IPS-18a (cell line): Measurements from ENCODE around the gene CUX1.
"Not testable (repeated sequence)": the region's sequence is repeated elsewhere in the genome, so short reads cannot be mapped to it uniquely, and the experiment has no call there.

Experiments used
- H3K27ac ChIP-seq: one replicate; pipeline ENCODE4 v1.5.1; 2013; ENCODE audit warnings: low read length
- H3K27me3 ChIP-seq: one replicate; pipeline ENCODE4 v1.6.1; 2013; ENCODE audit warnings: mild to moderate bottlenecking, low read length; ENCODE audit not compliant: control insufficient read depth, insufficient read depth
- H3K36me3 ChIP-seq: one replicate; pipeline ENCODE4 v1.6.1; 2013; ENCODE audit warnings: low read depth, low read length; ENCODE audit not compliant: control insufficient read depth
- H3K4me1 ChIP-seq: one replicate; pipeline ENCODE4 v1.6.1; 2013; ENCODE audit warnings: low read depth, low read length; ENCODE audit not compliant: control insufficient read depth
- H3K4me3 ChIP-seq: one replicate; pipeline ENCODE4 v1.5.1; 2013; ENCODE audit warnings: low read length
- H3K9ac ChIP-seq: one replicate; pipeline ENCODE4 v1.6.1; 2013; ENCODE audit warnings: mild to moderate bottlenecking, low read length, moderate library complexity
- H3K9me3 ChIP-seq: one replicate; pipeline ENCODE4 v1.6.1; 2013; ENCODE audit warnings: low read depth, low read length; ENCODE audit not compliant: control insufficient read depth

Gene CUX1

GRCh38 chr7:102228935-102229334 lies 411.5 kb downstream of the CUX1 start:
- Histone ChIP-seq H3K9me3 (no peaks in the 10 kb centered on the region), H3K4me3 (no peak overlapping the region), H3K27ac (no peak overlapping the region), H3K27me3 (no peaks in the 10 kb centered on the region), H3K9ac (no peak overlapping the region), H3K4me1 (no peaks in the 10 kb centered on the region), H3K36me3 (peaks cover 15% of the 10 kb centered on the region)

- not testable (repeated sequence) for H3K9me3 ChIP-seq, H3K4me1 ChIP-seq, H3K4me3 ChIP-seq, H3K27ac ChIP-seq, H3K9ac ChIP-seq, H3K27me3 ChIP-seq
- H3K36me3 ChIP-seq = peaks cover 24% of the 10 kb centered on the region
Measured at GRCh38 chr7:102230162-102230561, 412.7 kb downstream of the CUX1 start.

- H3K36me3 ChIP-seq = peaks cover 24% of the 10 kb centered on the region
- H3K9ac ChIP-seq = no peak overlapping the region
- H3K4me1 ChIP-seq = no peaks in the 10 kb centered on the region
- H3K27ac ChIP-seq = no peak overlapping the region
- H3K4me3 ChIP-seq = no peak overlapping the region
- H3K9me3 ChIP-seq = no peaks in the 10 kb centered on the region
- no peaks in the 10 kb centered on the region for H3K27me3 ChIP-seq
Measured at GRCh38 chr7:102230593-102230992, 413.2 kb downstream of the CUX1 start.

DNA sequence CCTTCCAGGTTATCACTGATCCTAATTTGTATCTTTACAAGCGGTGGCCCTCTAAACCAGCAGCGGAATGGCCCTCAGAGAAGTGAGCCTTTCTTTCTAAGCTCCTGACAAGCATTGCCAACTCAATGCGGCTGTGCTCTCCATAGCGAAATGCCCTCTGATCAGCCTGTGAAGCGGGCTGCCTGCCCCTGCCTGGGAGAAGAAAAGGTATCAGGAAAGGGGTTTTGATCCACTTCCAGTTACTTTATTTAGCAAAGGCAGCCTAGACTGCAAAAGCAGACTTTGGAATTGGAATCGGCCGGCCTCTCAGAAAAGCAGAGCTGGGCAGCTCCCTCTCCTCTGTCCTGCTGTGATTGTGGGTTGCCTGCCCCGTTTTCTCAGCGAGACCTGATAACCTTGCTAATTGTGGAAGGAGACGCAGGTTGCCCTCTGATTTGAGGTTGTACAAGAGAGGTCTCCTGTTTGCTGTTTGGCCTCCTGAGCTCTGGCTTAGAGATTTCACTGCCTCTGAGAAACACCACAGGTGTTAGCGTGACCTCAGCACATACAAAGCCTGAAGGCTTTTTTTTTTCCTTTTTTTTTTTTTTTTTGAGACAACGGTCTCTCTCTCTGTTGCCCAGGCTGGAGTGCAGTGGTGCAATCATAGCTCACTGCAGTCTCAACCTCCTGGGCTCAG lies 415.3 kb downstream of the CUX1 start:
- Histone ChIP-seq H3K27ac (no peak overlapping the region), H3K9ac (no peak overlapping the region), H3K4me1 (no peaks in the 10 kb centered on the region), H3K27me3 (no peaks in the 10 kb centered on the region), H3K4me3 (no peak overlapping the region), H3K9me3 (no peaks in the 10 kb centered on the region), H3K36me3 (peaks cover 21% of the 10 kb centered on the region)

- Histone ChIP-seq H3K27me3 (no peaks in the 10 kb centered on the region), H3K4me1 (no peaks in the 10 kb centered on the region), H3K9ac (no peak overlapping the region), H3K9me3 (no peaks in the 10 kb centered on the region), H3K27ac (no peak overlapping the region), H3K4me3 (no peak overlapping the region), H3K36me3 (peaks cover 11% of the 10 kb centered on the region)
Measured at GRCh38 chr7:102234131-102234530, 416.7 kb downstream of the CUX1 start.

DNA sequence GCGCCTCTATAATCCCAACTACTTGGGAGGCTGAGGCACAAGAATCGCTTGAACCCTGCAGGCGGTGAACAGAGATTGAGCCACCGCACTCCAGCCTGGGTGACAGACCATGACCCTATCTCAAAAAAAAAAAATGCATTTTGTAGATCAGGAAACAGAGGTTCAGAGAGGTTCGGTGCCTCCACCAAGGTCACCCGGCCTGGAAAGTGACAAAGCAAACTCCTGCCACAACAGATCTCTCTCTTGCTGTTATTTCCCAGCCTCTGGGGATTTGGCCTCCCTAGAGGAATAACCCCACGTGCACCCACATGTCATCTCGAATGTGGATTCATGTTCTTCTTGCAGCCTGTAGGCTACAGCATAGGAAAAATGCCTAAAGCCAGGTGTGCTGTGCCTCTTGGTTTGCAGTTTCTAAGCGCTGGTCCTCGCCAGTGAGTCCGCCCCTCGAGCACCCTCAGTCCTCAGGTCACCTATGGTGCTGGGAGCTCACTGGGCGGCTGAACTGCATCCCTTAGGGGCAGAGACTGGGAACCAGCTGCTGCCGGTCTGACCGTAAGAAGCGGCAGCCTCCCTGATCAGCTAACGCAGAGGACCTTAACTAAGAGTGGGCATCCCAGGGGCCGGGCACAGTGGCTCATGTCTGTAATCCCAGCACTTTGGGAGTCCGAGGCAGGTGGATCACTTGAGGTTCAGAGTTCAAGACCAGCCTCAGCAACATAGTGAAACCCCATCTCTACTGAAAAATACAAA lies 417.6 kb downstream of the CUX1 start:
- Histone ChIP-seq H3K4me3 (no peak overlapping the region), H3K27ac (no peak overlapping the region), H3K27me3 (no peaks in the 10 kb centered on the region), H3K36me3 (peaks cover 11% of the 10 kb centered on the region), H3K4me1 (no peaks in the 10 kb centered on the region), H3K9me3 (no peaks in the 10 kb centered on the region), H3K9ac (no peak overlapping the region)

DNA sequence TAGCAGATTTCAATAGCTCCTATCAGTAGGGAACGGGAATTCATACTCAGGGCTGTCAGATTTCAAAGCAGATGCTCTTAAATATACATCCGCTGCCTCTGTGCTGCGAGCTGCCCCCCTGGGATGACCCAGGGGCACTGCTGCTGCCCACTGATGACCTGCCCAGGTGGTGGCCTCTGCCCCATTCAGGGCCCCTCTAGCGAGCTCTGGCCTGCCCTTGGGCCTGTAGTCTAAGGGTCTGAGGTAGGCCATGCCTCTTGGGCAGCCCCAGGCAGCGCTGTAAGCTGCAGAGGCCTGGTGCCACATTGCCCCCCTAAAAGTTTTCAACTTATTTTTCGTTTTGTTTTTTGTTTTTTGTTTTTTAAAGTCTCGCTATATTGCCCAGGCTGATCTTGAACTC lies 418.7 kb downstream of the CUX1 start:
- H3K9ac ChIP-seq = no peak overlapping the region
- H3K36me3 ChIP-seq = peaks cover 16% of the 10 kb centered on the region
- no peaks in the 10 kb centered on the region for H3K27me3 ChIP-seq

GRCh38 chr7:102236592-102237287 lies 419.3 kb downstream of the CUX1 start:
- no peak overlapping the region for H3K9ac ChIP-seq
- H3K4me3 ChIP-seq = no peak overlapping the region
- no peak overlapping the region for H3K27ac ChIP-seq
- H3K27me3 ChIP-seq = no peaks in the 10 kb centered on the region
- no peaks in the 10 kb centered on the region for H3K4me1 ChIP-seq
- no peaks in the 10 kb centered on the region for H3K9me3 ChIP-seq
- H3K36me3 ChIP-seq = peaks cover 16% of the 10 kb centered on the region

More for the DNA sequence above, 418.7 kb downstream of the CUX1 start:
- Histone ChIP-seq H3K9me3 (no peaks in the 10 kb centered on the region), H3K4me3 (no peak overlapping the region), H3K4me1 (no peaks in the 10 kb centered on the region), H3K27ac (no peak overlapping the region)

GRCh38 chr7:102239206-102239820 lies 421.9 kb downstream of the CUX1 start:
- H3K4me1 ChIP-seq = no peaks in the 10 kb centered on the region
- H3K27ac ChIP-seq = no peak overlapping the region
- no peaks in the 10 kb centered on the region for H3K9me3 ChIP-seq
- peaks cover 15% of the 10 kb centered on the region for H3K36me3 ChIP-seq
- H3K9ac ChIP-seq = no peak overlapping the region
- no peaks in the 10 kb centered on the region for H3K27me3 ChIP-seq
- no peak overlapping the region for H3K4me3 ChIP-seq

DNA sequence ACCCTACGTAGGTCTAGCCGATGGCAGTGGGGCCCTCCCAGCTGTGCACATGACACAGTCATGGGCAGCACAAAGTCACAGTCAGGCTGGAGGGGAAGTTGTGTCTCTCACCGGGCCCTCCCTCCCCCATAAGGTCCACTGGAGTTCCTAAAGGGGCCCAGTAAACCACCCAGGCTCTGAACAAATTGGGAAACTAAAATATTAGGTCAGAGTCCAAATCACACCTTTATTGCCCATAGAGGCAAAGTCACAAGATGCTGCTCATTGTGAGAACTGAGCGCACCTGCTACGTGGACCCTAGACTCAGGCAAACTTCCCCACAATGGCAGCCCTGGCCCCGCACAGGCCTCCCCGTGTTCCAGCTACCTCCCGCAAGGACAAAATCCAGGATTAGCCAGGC lies 424.0 kb downstream of the CUX1 start:
- Histone ChIP-seq H3K4me1 (no peaks in the 10 kb centered on the region), H3K4me3 (no peak overlapping the region), H3K27me3 (no peaks in the 10 kb centered on the region), H3K9ac (no peak overlapping the region), H3K9me3 (no peaks in the 10 kb centered on the region), H3K36me3 (peaks cover 10% of the 10 kb centered on the region), H3K27ac (no peak overlapping the region)

DNA sequence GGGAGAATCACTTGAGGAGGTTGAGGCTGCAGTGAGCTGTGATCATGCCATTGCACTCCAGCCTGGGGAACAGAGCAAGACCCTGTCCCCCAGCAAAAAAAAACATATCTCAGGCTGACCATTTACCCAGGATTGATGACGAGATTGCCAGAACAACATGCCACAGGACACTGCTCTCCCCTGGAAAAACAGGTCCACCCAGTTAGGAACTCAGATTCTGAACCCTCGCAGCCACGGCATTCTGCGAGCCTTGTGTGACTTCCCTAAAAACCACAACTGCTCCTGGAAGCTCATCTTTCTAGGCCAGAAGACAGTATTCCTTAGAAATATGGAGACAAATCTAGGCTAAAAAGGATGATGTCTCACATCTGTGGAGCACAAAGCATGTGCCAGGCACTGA lies 427.2 kb downstream of the CUX1 start:
- no peak overlapping the region for H3K9ac ChIP-seq
- H3K9me3 ChIP-seq = no peaks in the 10 kb centered on the region
- H3K4me3 ChIP-seq = no peak overlapping the region
- H3K27me3 ChIP-seq = no peaks in the 10 kb centered on the region
- no peak overlapping the region for H3K27ac ChIP-seq
- peaks cover 10% of the 10 kb centered on the region for H3K36me3 ChIP-seq
- H3K4me1 ChIP-seq = no peaks in the 10 kb centered on the region
